Cardiac septum (tissue), 1 donor: ENCODE data around the gene RNF123. TPM values are rescaled to one million over a fixed set of nuclear protein-coding genes. Genes with fewer than 3 reads are reported as not detected.

ENCODE experiments used
- DNase-seq: peaks from one replicate; pipeline ENCODE4 v3.0.0-alpha.2; 2020; ENCODE audit warnings: low spot score
- intact Hi-C: fragments of 100-400 bp; cut with DNase I; formaldehyde crosslinking; loops from one replicate; pipeline ENCODE4 v1.14.0; 2022
- total RNA-seq: library from RNA; stranded (reverse); fragmentation: NEBNext Ultra II Directional; extraction: Animal tissue kit (Norgen Biotek cat#: 25700); gene quantifications from one replicate; pipeline ENCODE4 v1.2.1, GENCODE V29; 2021
- donor health status: DM: no; HTN: no; CAD: no.

The RNF123 gene
- total RNA-seq, 1 donor from 2014 or later: 59.4 TPM

DNA sequence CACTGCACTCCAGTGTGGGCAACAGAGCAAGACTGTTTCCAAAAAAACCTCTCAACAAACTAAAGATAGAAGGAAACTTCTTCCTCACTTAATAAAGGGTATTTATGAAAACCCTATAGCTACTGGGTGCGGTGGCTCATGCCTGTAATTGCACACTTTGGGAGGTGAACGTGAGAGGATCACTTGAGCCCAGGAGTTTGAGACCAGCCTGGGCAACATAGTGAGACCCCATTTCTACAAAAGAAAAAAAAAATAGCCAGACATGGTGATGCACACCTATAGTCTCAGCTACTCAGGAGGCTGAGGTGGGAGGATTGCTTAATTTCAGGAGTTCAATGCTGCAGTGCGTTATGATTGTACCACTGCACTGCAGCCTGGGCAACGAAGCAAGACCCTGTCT lies 74.6 kb downstream of the RNF123 start:
- DNase-seq: no peak
- intact Hi-C loops: no loop called here

GRCh38 chr3:49769286-49769915 lies 80.0 kb downstream of the RNF123 start:
- no peak for DNase-seq
- intact Hi-C loops: no loop called here

DNA sequence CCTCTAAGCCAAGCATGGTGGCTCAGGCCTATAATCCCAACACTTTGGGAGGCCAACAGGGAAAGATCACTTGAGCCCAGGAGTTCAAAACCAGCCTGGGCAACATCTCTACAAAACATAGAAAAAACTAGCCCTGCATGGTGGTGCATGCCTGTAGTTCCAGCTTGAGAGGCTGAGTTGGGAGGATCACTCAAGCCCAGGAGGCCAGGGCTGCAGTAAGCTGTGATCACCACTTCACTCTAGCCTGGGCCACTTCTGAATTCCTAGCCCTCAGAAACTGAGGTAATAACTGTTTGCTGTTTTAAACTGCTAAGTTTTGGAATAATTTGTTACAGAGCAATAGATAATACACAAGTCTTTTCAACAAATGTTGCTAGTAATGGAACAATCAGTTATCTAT lies 80.6 kb downstream of the RNF123 start:
- DNase-seq: no peak
- intact Hi-C loops: no loop called here

Other genes with a start within 250 kb of the RNF123 start
- 130 TPM for gene DAG1, start 219.3 kb upstream of the RNF123 start, total RNA-seq
- gene BSN, start 135.1 kb upstream of the RNF123 start, total RNA-seq: 1.00 TPM
- gene APEH, start 15.2 kb upstream of the RNF123 start, total RNA-seq: 81.4 TPM
- 6.4 TPM for gene MST1, start 83 bp upstream of the RNF123 start, total RNA-seq
- 0.35 TPM for gene AMIGO3, start 30.1 kb downstream of the RNF123 start, total RNA-seq
- gene GMPPB, start 34.4 kb downstream of the RNF123 start, total RNA-seq: 19.5 TPM
- 19.7 TPM for gene IP6K1, start 97.0 kb downstream of the RNF123 start, total RNA-seq
- not detected for gene CDHR4, start 110.3 kb downstream of the RNF123 start, total RNA-seq
- 1.9 TPM for gene INKA1, start 113.7 kb downstream of the RNF123 start, total RNA-seq
- 20.0 TPM for gene UBA7, start 124.4 kb downstream of the RNF123 start, total RNA-seq
- gene TRAIP, start 167.0 kb downstream of the RNF123 start, total RNA-seq: 2.0 TPM
- not detected for gene CAMKV, start 180.3 kb downstream of the RNF123 start, total RNA-seq
- 1.2 TPM for gene MST1R, start 214.3 kb downstream of the RNF123 start, total RNA-seq
- gene MON1A, start 240.3 kb downstream of the RNF123 start, total RNA-seq: 9.4 TPM